ENCODE results near the gene TMEM200A.

The TMEM200A gene

GRCh38 chr6:130379223-130379622 is 13.4 kb downstream of the TMEM200A start:
- no peak for DNase-seq

DNA sequence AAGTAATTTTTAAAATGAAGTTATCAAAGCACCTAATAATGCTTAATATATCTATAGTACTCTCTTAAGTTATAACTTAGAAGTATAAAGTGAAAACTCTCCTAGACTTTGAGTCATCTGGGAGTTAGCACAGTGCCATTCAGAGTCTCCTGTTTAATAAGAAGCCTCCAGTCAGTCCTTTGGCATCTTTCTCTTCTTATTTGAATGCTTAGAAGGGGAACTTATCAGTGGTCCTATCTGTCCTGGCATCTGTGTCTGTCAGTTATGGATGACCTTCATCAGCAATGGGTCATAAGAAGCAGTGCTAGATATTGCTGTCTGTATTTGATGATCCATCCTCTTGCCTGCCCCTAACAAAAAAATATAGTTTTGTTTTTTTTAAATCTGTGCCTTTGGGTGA is 15.2 kb downstream of the TMEM200A start:
- DNase-seq, result no peak

DNA sequence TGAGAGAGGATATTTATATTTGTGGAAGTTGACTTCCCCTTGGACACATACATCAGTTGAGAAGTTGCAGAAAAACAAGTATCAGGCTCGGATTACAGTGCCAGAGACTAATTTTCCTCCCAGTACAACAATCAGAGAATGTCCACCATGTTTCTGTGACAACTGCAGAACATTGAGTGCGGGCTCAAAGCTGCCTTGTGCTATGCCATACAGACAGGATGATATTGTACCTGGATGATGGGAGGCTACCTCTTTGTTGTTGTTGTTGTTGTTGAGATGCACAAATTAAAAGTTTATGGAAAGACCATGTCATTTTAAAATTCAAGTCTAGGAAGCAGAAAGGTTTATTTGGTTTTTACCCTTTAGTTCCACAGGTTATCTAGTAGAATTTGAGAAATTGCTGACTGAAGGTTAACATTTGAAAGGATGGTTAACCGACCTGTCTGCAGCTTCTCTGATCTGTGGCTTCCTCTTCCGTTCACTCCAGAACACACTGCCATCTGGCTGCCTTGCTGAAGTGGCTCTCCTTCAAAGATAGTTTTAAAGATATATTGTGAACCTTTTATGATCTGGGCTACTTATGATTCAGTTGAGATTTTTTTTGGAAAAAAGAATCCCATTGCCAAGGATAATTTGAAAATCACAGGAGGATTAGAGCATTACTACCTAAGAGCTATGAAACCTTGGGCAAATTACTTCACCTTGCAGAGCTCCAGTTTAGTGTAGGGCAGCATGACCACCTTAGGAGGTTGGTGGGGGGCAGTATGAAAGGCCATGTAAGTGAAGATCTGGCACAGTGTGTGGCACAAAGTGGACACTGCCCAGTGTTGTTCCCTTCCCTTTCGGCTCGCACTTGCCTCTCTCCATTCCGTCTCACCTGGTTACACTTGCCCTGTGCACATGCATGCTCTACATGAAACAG is 15.9 kb downstream of the TMEM200A start:
- DNase-seq, result no peak

GRCh38 chr6:130382872-130383490 is 17.2 kb downstream of the TMEM200A start:
- DNase-seq, result no peak

GRCh38 chr6:130385064-130385695 is 19.4 kb downstream of the TMEM200A start:
- DNase-seq, result no peak

- DNase-seq, result no peak
Observed at GRCh38 chr6:130389142-130389541, 23.3 kb downstream of the TMEM200A start.

DNA sequence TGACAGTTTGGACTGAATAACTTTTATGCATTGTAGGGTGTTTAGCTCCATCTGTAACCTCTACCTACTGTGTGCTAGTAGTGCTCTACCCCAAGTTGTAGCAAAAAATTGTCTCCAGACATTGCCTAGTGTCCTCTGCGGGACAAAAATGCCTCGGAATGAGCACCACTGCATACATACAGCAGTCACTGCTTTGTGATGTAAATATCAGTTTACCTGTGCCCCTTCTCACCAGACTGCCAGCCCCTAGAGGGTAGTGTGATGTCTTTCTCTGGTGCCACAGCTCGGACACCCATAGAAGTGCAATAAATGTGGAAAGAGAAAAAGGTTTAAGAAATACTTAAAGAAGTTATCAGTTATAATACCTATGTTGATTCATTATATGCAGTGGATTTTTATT is 25.1 kb downstream of the TMEM200A start:
- no peak for DNase-seq

DNA sequence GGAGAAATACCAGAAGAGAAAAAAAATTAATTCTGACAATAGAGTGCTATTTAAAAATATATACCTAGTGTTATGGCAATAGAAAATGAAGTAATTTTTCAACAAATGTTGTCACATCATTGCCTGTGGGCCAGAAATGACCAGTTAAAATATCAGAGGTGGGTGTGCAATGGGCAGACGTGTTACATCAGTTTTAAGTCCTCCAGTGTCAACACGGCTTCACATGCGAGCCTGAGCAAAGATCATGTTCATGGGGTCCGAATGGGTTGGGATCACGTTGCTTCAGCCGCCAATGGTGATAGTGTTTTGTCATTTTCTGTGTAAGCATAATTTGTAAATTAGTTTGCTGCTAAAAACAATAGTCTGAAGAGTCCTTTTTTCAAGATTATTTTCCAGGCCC is 27.5 kb downstream of the TMEM200A start:
- no peak for DNase-seq

- DNase-seq, result no peak
Observed at GRCh38 chr6:130394246-130394645, 28.4 kb downstream of the TMEM200A start.

DNA sequence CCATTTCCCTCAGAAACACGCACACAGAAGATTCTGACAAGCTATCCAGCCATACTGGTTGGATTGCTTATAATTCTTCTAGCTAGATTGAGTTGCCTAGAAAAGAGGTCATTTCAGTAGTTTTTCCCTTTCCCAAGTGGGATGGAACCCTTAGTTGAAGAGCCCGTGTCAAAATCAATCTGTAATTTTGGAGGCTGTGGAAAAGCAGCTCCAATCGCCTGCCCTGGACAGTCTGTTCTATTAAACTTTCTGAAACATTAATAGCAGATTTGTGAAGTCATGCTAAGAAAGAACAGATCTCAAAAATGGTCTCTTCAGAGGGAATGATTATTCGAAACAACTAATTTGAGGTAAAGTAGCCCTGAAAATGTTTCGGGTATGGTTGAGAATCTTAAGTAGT is 29.3 kb downstream of the TMEM200A start:
- no peak for DNase-seq

DNA sequence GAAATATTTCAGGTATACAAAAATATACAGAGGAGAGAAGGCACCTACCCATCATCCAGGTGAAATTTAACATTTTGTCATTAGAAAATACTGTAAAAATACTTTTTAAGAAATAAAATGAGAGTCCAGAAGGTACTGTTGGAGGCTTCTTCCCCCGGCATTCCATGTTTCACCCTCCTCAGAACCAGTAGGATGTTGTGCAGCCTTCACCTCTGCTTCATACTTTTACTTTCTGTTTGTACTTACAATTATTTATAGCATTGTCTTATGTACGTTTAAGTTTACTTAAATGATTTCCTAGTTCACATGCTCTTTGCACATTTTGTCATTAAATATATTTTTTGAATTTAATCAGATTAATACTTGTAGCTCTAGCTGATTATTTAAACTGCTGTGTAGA is 30.9 kb downstream of the TMEM200A start:
- no peak for DNase-seq

- DNase-seq, result no peak
Observed at GRCh38 chr6:130405549-130405948, 39.7 kb downstream of the TMEM200A start.

DNA sequence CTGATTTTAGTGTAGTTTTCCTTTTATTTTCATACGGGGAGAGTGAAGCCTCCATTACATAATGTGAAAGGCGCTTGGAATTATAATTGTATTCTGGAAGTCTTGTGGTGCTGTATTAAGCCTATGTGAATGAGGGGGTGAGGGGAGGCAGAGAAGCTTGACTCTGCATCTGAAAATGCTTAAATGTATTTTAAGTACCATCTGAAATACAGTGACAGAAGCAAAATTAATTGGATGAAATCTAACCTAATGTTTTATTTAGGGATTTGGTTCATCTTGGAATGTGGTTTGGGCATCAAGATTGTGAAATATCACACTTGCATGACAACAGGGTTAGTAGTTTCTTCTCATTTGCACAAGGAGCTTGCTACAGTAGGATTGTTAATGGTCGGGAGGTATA is 41.2 kb downstream of the TMEM200A start:
- no peak for DNase-seq

GRCh38 chr6:130409418-130410100 is 43.7 kb downstream of the TMEM200A start:
- no peak for DNase-seq

DNA sequence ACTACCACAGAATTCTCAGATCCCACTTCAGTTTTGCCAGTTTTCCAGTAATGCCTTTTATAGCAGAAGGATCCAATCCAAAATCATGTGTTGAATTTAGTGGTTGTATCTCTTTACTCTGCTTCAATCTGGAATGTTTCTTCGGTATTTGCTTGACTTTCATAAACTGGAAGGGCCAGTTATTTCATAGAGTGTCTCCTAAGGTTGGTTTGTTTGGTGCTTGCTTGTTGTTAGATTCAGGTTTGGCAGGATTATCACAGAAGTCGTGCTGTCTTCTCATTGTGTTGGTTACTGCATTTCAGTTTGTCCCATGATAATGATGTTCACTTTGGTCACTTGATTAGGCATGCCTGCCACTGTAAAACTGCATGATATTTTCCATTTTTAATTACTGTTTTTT is 45.7 kb downstream of the TMEM200A start:
- no peak for DNase-seq

- no peak for DNase-seq
Observed at GRCh38 chr6:130412556-130413290, 46.9 kb downstream of the TMEM200A start.

GRCh38 chr6:130417951-130418350 is 52.1 kb downstream of the TMEM200A start:
- DNase-seq, result no peak

GRCh38 chr6:130420911-130421310 is 55.1 kb downstream of the TMEM200A start:
- DNase-seq, result no peak

- DNase-seq, result no peak
Observed at GRCh38 chr6:130421585-130421984, 55.8 kb downstream of the TMEM200A start.

- DNase-seq, result no peak
Observed at GRCh38 chr6:130423044-130423443, 57.2 kb downstream of the TMEM200A start.

- no peak for DNase-seq
Observed at GRCh38 chr6:130424710-130425109, 58.9 kb downstream of the TMEM200A start.

GRCh38 chr6:130425537-130425936 is 59.7 kb downstream of the TMEM200A start:
- DNase-seq, result no peak

Data from GOT3 (cell line).